ENCODE results near the gene FKBP15.

The FKBP15 gene

DNA sequence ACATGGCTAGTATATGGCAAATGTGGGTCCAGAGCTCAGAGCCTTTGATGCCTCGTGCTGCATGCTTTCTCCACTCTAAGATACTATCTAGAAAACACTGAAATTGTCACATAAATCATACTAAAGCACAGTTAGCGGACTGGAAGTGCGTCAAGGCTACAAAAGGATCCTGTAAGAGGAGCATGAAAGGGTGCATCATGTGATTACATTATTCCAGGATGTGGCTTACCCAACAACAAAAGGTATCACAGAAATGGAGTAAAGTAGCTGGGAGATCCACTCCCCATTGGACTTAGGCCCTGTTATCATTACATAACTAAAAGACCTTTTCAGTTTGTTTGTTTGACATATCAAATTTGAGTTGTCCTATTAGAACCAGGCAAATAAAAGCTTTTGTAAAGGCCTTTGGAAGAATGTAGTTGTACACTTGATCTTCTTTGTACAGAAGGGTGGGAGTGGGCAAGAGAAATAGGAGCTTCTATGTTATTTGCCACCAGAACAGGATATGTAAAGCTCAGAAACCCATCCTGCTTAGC, 7.1 kb upstream of the FKBP15 start:
- DNase-seq (ENCODE audit: low spot score), result no peak

DNA sequence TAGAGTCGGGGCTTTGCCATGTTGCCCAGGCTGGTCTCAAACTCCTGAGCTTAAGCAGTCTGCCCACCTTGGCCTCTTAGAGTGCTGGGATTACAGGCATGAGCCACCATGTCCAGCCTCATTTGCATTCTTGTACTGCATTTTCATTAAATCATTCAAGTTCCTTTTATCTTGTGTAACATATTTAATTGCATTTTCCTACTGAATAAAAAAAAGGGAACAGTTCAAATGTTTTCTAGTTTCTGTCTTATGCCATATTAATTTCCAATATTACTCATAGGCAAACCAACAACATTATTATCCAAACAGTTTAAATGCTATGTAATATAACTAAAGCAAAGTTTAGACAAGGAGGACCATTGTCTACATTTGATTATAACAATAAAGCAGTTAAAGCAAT, 6.4 kb upstream of the FKBP15 start:
- no peak for DNase-seq (ENCODE audit: low spot score)

DNA sequence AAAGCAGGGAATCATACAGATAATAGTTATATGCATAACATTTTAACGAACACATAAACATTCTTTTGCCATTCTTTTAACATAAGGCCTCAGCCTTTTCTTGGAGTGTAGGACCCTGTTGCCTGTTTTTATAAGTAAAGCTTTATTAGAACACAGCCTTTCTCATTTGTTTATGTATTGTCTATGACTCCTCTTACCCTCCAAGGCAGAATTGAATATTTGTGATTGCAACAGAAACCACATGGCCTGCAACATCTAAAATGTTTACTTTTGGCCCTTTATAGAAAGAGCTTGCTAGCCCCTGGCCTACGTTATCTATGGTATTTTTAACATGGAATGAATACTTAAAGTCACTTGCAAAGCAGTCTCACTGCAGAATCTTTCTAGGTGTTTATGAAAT, 2.9 kb upstream of the FKBP15 start:
- no peak for DNase-seq (ENCODE audit: low spot score)

DNA sequence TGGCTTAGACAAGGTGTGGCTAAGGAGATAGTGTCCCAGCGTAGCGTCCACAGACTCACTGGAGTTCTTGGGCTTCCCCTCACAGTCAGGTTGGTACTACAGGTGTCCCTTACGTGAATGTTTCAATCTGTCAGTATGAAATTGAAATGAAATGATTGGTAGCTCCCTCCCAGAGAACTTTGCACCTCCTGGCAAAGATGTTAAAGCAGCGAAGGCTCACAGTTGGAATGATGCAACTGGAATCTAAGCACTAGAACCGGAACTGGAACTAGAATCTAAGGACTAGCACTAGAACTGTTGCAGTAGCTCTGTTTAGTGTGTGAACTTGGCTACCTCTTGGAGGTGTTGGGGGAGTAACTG, 1.4 kb upstream of the FKBP15 start:
- DNase-seq (ENCODE audit: low spot score), result no peak

DNA sequence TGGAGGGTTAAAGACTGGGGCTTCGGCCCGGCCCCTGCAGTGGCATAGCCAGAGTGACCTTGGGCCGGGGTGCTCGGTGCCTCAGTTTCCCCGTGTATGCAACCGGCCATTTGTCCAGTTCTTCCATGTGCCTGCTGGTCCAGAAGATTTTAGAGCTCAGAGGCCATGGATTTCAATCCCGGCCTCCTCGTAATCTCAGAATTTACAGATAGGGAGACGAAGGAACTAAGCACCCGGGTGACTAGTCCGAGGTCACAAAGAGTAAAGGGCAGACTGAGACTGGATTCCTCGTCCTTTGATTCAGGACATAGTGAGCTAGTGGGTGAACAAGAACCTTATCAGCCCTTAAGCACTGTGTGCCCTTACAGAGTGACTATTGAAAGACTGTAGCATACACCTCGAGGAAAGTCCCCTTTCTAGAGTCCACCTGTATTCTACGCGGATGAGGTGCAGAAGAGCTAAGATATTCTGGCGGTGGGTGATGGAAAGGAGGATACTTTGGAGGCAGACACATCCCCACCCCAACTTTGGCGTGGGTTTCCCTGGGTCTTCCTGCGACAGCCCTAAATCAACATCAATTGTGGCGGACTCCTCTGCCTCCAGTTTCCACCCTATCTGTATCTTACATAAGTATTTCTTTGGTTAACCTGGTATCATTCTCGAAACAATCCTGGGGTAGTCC, 864 bp upstream of the FKBP15 start:
- no peak for DNase-seq (ENCODE audit: low spot score)

DNA sequence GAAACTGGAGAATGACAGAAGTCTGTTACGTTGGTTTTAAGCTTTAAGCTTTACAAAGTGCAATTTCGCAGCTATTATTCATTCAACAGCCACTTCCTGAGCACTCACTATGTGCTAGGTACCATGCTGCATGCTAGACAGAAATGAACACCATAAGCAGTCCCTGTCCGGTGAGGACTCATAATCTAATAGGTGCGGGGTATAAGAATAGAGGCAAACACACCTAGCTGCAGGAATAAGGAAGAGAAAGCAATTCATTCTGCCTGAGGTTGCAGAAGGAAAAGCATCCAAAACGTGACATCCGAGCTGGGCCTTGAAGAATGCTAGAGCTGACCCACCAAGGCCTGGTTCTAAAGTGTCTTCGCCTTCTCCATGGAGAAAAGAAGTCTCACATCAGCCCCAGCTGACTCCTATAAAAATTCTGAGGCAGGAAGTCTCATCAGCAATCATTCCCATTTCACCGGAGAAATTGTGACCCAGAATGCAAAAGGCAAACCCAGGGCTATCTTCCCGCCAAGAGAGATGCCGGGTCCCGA, 542 bp downstream of the FKBP15 start:
- DNase-seq (ENCODE audit: low spot score), result no peak

DNA sequence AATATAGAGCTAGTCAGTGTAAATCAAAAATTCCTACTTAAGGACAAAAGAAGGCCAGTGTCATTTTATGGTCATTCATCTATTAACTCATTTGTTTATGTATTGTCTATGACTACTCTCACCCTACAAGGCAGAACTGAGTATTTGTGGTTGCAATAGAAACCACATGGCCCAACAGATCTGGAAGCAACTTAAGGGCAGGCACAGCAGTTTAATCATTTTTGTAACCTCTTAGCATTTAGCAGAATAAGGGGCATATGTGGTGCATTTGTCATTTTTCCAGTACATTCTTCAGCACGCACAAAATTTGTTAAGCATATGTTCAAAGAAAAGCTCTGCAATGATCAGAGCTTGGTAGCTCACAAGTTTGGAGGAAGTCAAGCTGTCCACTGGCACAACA, 1.1 kb downstream of the FKBP15 start:
- no peak for DNase-seq (ENCODE audit: low spot score)

DNA sequence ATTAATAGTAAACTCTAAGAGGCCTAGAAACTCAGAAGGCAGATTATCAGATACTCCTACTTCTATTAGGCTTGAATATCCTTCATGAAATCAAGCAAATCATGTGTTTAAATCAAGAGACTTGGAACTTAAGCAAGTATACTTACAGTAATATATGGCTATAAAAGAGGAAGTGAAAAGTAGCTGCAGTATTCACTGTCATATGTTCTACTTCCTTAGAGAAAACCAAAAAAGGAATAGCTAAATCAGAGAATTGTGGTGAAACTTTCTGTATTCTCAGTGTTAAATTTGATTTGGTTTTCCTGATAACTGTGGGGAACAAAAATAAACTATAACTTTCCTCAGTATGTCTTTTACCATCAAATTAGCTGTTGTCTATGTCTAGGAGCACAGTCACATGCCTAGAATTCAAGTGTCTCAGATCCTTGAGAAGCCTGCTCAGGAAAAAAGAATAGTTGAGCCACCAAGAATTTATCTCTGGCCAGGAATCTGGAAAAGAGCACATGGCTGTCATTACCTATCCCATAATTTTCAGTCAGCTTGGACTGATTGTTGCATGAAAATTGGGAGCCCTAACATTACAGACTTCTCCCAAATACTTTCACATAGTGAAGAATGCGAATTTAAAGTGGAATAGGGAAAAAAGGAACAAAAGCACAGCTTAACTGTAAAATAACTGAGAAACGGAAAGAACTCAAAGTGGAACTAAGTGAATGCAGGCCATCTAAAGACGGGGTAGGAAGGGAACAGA, 1.7 kb downstream of the FKBP15 start:
- DNase-seq (ENCODE audit: low spot score), result no peak

DNA sequence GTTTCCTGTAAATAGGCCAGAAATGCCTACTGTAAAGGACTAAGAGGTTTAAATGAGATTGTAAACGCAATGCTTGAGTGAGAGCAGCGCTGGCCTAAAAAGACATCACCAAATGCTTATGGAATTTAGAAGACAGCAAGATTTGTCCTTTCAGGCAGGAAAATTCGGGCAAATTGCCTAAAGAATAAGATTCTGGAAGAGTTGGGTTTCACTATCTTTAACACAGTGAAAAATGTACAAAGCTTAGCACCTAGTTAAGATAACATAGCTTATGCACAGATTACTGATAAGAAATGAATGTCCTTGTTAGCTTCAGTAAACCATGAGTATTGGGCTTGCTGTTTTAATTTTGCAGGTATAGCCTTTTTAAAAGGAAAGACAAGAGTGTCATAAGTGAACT, 4.7 kb downstream of the FKBP15 start:
- DNase-seq (ENCODE audit: low spot score), result no peak

DNA sequence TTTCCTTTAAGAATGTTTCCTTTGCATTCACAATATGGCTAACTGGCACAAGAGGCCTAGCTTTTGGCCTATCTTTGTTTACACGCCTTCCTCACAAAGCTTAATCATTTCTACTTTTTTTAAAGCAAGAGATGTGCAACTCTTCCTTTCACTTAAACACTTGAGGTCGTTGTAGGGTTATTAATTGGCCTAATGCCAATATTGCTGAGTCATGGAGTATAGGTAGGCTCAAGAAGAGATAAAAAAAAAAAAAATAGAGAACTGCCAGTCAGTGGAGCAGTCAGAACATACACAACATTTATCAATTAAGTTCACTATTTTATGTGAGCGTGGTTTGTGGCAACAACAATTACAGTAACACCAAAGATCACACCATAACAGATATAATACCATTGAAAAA, 5.9 kb downstream of the FKBP15 start:
- DNase-seq (ENCODE audit: low spot score), result no peak

DNA sequence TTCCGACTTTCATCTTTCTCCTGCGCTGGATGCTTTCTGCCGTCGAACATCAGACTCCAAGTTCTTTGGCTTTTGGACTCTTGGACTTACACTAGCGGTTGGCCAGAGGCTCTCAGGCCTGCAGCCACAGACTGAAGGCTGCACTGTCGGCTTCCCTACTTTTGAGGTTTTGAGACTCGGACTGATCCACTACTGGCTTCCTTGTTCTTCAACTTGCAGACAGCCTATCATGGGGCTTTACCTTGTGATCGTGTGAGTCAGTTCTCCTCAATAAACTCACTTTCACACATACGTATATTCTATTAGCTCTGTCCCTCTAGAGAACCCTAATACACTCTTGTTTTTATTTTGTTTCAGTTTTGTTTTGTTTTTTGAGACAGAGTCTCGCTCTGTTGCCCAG, 10.3 kb downstream of the FKBP15 start:
- no peak for DNase-seq (ENCODE audit: low spot score)

DNA sequence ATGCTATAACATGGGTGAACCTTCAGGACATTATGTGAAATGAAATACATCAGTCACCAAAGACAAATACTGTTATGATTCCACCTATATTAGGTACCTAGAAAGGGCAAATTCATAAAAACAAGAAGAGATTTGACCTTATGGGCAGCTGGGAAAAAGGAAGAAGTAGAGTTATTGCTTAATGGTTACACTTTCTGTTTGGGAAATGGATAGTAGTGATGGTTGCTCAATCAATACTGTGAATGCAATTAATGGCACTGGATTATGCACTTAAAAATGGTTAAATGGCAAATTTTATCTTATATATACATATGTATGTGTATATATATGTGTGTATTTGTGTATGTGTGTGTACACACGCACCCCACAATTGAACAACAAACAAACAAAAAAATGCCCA, 15.2 kb downstream of the FKBP15 start:
- DNase-seq (ENCODE audit: low spot score), result no peak

DNA sequence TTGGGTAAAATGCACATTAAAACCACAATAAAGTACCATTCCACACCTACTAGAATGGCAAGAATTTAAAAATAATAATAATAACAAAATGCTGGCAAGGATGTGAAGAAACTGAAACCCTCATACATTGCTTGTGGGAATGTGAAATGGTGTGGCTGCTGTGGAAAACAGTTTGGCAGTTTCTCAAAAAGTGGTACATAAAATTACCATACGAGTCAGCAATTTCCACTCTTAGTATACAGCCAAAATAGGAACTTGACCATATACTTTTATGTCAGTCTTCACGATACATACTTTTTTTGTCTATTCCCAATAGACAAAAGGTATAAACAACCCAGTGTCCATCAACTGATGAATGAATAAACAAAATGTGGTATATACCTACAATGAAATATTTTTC, 15.6 kb downstream of the FKBP15 start:
- no peak for DNase-seq (ENCODE audit: low spot score)

DNA sequence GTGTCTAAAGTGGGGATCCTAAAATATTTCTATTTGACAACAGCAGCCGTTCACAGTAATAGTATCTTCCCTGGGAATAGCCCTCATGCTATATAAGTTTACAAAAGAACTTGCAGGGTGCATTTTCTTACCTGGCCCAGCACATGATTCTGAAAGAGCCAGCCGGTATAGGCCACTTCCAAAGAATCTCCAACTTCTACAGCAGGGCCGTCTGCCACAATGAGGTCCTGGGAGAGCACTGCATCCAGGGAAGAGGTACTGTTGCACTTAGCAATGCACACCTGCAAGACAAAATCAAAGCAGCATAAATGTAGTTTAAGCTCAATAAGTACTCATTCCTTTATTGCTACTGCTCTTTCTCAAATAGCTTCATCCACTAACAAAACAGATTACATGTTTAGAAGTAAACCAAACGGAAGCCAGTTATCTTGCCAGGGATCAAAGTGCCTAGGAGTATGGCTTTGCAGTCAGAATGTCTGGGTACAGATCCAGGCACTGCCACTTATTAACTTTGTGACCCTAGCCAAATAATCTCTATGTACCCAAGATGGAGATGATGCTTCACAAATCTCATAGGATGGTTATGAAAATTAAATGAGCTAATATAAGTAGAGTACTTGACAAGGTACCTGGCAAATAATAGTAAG, 21.3 kb downstream of the FKBP15 start:
- no peak for DNase-seq (ENCODE audit: low spot score)

DNA sequence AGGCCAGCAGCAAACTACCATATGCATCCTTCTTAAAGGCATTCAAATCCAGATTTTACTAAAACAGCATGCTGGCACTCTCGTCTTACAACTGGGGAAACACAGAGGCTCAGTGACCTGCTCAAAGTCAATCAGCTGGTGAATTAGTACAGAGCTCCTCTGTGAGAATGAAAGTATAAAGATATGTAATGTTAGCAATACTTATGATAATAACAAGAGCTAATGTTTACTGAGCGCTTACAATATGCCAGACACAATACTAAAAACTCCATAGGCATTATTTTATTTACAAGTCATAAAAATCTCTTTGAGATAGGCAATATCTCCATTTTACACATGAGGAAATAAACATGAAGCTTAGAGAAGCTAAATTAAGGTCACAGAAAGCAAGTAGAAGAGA, 28.6 kb downstream of the FKBP15 start:
- no peak for DNase-seq (ENCODE audit: low spot score)

DNA sequence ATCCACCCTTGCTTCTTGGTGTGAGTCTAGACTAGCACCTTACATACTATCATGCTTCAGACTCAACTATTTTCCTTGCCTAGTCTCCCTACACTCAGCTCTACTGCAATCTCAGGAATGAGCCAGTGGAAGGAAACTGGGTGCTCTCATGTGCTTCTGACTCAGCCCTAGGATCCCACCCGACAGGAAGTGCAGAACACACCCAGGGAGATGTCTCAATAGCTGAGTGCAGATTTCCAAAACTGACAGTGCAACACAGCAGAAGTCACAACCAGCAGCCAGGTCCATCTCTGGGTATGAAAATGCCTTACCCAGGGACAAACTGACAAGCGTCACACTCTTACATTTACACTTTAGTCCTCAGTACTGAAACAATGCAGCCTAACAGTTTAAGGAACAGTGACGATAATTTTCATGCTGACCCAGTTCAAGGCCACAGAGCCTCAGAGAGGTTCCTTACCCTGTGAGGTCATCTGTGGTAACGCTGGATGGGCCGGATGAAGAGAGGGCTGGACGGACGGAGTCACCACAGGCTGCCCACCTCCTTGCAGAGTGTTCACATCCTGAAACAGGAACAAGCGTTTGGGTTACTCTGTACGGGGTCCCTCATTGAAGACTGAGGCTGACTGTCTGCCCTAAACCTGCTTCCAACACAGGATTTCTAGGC, 33.0 kb downstream of the FKBP15 start:
- DNase-seq (ENCODE audit: low spot score), result no peak

DNA sequence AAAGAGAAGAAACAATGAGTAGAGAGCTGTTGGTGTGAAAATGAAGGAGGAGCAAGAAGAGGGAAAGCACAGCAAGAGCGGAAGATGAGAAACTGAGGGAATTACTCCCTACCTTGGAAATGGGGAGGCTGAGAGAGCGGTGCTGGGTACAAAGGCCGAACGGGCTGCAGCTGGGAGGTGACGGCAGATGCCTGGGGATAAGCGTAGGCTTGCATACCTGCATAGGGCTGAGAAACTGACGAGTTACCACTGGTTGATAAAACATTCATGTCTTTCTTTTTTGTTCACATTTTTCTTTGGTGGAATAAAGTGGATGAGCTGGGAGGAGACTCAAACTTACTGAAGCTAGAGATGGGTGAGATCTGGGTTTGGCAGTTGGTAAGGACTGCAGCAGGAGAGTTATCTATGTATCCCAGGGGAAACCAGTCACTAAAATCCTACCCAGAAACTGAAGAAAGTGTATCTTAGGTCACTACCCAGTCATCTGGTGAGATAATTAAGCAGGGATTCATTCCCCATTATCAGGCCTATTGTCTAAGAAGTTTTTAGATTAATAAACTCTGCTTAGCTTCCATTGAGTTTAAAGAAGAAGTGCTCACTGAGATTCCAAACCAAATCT, 34.8 kb downstream of the FKBP15 start:
- no peak for DNase-seq (ENCODE audit: low spot score)

DNA sequence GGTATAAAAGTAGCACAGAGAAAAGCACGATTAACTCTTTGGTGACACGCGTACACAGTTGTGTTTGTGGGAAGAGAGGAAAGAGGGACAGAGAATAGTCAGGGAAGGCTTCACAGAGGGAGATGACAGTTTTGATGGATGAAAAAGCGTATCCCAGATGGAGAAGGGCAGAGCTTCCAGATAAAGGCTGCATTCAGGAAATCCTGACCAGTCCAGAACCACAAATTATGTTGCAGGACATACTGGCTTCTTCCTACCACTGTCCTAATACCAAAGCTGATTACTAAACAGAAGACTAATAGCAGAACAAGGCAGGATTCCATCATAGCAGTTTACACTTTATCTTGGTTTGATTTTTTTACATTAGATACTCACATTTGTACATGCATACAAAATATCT, 35.8 kb downstream of the FKBP15 start:
- no peak for DNase-seq (ENCODE audit: low spot score)

DNA sequence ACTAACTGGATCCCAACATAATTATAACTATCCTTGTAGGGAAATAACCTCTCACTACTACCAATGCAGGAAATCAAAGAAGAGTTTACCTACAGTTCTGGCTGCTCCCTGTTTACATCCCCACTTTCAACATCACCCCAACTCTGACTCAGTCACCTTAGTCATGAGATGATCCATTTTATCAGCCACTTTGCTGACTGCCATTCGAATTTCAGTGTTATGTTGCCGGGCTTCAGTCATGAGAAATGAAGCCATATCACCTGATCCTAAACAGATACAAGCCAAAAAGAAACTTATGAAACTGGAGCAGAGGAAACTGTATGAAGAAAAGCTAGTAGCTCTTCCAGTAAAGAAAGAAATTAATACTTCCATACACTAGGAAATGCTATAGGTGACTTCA, 36.5 kb downstream of the FKBP15 start:
- DNase-seq (ENCODE audit: low spot score), result no peak

DNA sequence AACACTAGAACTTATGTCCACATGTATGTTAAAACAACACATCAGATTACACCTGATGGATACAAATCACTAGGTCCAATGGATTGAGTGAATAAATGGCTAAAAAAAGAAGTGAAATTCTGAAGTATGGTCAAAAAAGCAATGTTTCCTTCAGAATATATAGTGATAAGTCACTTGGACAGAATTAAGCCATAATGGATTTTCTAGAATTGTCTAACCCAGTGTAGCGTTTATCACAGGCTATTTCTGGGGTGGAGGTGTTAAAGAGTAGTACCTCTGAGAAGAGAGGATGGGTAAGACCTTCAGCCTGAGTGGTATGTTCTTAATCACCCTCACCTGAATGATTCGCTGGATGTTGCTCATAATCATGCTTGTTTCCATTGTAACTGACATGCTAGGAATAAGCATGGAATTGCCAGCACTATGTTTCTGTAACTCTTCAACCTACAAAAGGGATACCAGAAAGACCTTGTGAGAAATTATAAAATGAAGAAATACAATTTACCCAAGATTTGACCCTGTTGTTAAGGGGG, 37.1 kb downstream of the FKBP15 start:
- no peak for DNase-seq (ENCODE audit: low spot score)

DNA sequence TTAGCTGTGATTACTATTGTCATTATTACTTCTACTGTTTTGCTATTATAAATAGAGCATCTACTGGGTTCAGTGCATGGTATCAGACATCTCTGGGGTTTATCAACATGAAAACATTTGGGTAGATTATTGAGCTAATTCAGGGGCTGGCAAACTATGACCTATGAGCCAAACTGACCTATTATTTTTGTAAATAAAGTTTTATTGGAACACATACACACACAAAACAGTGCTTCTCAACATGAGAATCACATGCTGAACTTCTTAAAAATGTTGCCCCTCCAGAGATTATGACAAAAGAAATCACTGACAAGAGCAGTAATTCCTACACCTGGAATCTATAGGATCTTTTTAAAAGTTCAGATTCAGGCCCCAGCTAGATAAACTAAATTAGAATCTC, 39.9 kb downstream of the FKBP15 start:
- DNase-seq (ENCODE audit: low spot score), result no peak

DNA sequence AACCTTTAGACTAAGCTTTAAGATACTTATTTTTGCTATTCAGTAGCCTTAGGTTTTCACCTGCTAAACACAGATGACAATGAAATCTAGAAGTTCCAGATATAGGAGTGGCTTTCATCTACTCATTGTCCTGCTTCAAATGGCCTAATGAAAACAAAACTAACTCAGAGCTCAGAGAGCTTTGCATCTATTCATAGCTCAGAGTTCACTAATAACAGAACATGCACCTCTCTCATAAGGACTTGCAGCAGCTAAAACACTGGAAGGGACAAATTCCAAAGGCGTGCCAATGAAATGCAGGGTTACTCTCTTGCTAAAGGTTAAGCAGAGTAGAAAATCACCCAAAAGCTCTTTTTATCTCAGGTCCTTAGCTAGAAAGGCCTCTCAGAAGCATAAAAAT, 41.2 kb downstream of the FKBP15 start:
- no peak for DNase-seq (ENCODE audit: low spot score)

Data from HuH-7.5 (cell line).